SK-N-SH (cell line): Measurements from ENCODE around the gene APBA2. TPM values are rescaled to one million over a fixed set of nuclear protein-coding genes. Genes with fewer than 3 reads are reported as not detected.

Experiments used
- CTCF ChIA-PET: fragments of 300-600, 350-600 bp; formaldehyde crosslinking; extraction: SDS; loops from one replicate; lab custom pipeline; 2021; lab: Yijun Ruan, JAX
- POLR2A ChIA-PET: fragments of 350-600 bp; sonication (Branson Sonifier 250); formaldehyde crosslinking; extraction: SDS; loops from one replicate; lab custom pipeline; 2020; ENCODE audit warnings: antibody characterized with exemption, inconsistent platforms; lab: Yijun Ruan, JAX
- DNase-seq: peaks from one replicate; pipeline ENCODE4 v3.0.0; 2012
- H2AFZ ChIP-seq: fragments of 200-600 bp; sonication (generic); 2 replicates; pipeline ENCODE4 v1.8.1; 2016; ENCODE audit warnings: antibody characterized with exemption, mild to moderate bottlenecking, low read depth
- H3F3A ChIP-seq: fragments of 200-600 bp; sonication (generic); replicated peaks from 2 replicates; pipeline ENCODE3; 2016; ENCODE audit warnings: antibody characterized with exemption, mild to moderate bottlenecking; ENCODE audit not compliant: insufficient read depth
- H3K27ac ChIP-seq, 2 experiments: fragments of 200-500 bp in 1 of 2; fragments of 200-600 bp in 1 of 2; sonication (Bioruptor generic) in 1 of 2; sonication (generic), shearing (Covaris generic) in 1 of 2; 2 replicates each; pipeline versions ENCODE4 v1.5.1 to v1.6.1; 2014 to 2016; ENCODE audit warnings: low read depth in 2 of 2, inconsistent platforms in 1 of 2, low read length in 1 of 2, mild to moderate bottlenecking in 1 of 2, mixed read lengths in 1 of 2
- H3K27me3 ChIP-seq: fragments of 200-600 bp; sonication (generic), shearing (Covaris generic); 2 replicates; pipeline ENCODE4 v1.6.1; 2016; ENCODE audit warnings: mixed run types; ENCODE audit not compliant: insufficient read depth
- H3K36me3 ChIP-seq, 2 experiments: fragments of 200-500 bp in 1 of 2; fragments of 200-600 bp in 1 of 2; sonication (Bioruptor generic) in 1 of 2; sonication (generic) in 1 of 2; replicated peaks in 1 of 2; 2 replicates each; pipeline versions ENCODE3 to v1.5.1; 2014 to 2016; ENCODE audit warnings: low read length in 1 of 2, mild to moderate bottlenecking in 1 of 2; ENCODE audit not compliant: insufficient read depth in 2 of 2, control insufficient read depth in 1 of 2
- H3K4me1 ChIP-seq, 2 experiments: fragments of 200-500 bp in 1 of 2; fragments of 200-600 bp in 1 of 2; sonication (Bioruptor generic) in 1 of 2; sonication (generic), shearing (Covaris generic) in 1 of 2; 2 replicates each; pipeline versions ENCODE4 v1.5.1 to v1.6.1; 2014 to 2016; ENCODE audit warnings: low read depth in 1 of 2, low read length in 1 of 2, mixed run types in 1 of 2; ENCODE audit not compliant: insufficient read depth in 2 of 2, control insufficient read depth in 1 of 2
- H3K4me2 ChIP-seq: fragments of 200-600 bp; sonication (generic), shearing (Covaris generic); 2 replicates; pipeline ENCODE4 v1.6.1; 2017; ENCODE audit warnings: mixed run types
- H3K4me3 ChIP-seq, 2 experiments: fragments of 200-500 bp in 1 of 2; fragments of 200-600 bp in 1 of 2; sonication (Bioruptor generic) in 1 of 2; sonication (generic), shearing (Covaris generic) in 1 of 2; 2 replicates each; pipeline versions ENCODE4 v1.5.1 to v1.8.1; 2014 to 2016; ENCODE audit warnings: low read depth in 2 of 2, inconsistent platforms in 1 of 2, low read length in 1 of 2, mild to moderate bottlenecking in 1 of 2, mixed read lengths in 1 of 2, moderate library complexity in 1 of 2
- H3K79me2 ChIP-seq: fragments of 200-600 bp; sonication (generic); 2 replicates; pipeline ENCODE4 v1.8.1; 2017; ENCODE audit warnings: mild to moderate bottlenecking; ENCODE audit not compliant: insufficient read depth
- H3K9ac ChIP-seq: fragments of 200-600 bp; sonication (generic); 2 replicates; pipeline ENCODE4 v1.6.1; 2017; ENCODE audit warnings: mixed run types
- H3K9me2 ChIP-seq: fragments of 200-600 bp; sonication (generic); 2 replicates; pipeline ENCODE4 v1.6.1; 2017; ENCODE audit warnings: mixed run types
- H3K9me3 ChIP-seq: fragments of 200-600 bp; sonication (generic); 2 replicates; pipeline ENCODE4 v1.6.1; 2017; ENCODE audit warnings: mixed run types, mild to moderate bottlenecking, moderate library complexity
- H4K20me1 ChIP-seq: fragments of 200-600 bp; sonication (generic); 2 replicates; pipeline ENCODE4 v1.6.1; 2017; ENCODE audit warnings: mild to moderate bottlenecking, mixed run types; ENCODE audit not compliant: insufficient read depth
- EZH2phosphoT487 ChIP-seq: fragments of 200-600 bp; sonication (generic); IDR thresholded peaks from 2 replicates; pipeline ENCODE4 v1.6.1; 2017; ENCODE audit warnings: low read depth, mixed run types, mild to moderate bottlenecking, antibody characterized with exemption, moderate library complexity, borderline replicate concordance
- GABPA ChIP-seq: IDR thresholded peaks from 2 replicates; pipeline ENCODE4 v1.4.0; 2012; ENCODE audit warnings: low read depth, mild to moderate bottlenecking
- IRF3 ChIP-seq: fragments of 150-350 bp; IDR thresholded peaks from 2 replicates; pipeline ENCODE4 v1.6.1; 2016; ENCODE audit warnings: mild to moderate bottlenecking, low read depth, low read length
- POLR2AphosphoS5 ChIP-seq: IDR thresholded peaks from 2 replicates; pipeline ENCODE4 v1.6.1; 2012; ENCODE audit warnings: low read depth, low read length
- RAD21 ChIP-seq: IDR thresholded peaks from 2 replicates; pipeline ENCODE4 v1.6.1; 2012; ENCODE audit warnings: mild to moderate bottlenecking, low read length
- SMC3 ChIP-seq: IDR thresholded peaks from 2 replicates; pipeline ENCODE4 v1.6.1; 2012; ENCODE audit warnings: low read depth, low read length, improper control_type of control experiment
- TEAD4 ChIP-seq: IDR thresholded peaks from 2 replicates; pipeline ENCODE4 v1.4.0; 2012; ENCODE audit warnings: mild to moderate bottlenecking, borderline replicate concordance; ENCODE audit not compliant: insufficient read depth
- YY1 ChIP-seq: IDR thresholded peaks from 2 replicates; pipeline ENCODE4 v1.4.0; 2012; ENCODE audit warnings: low read depth, mild to moderate bottlenecking
- WGBS: methylation state at CpG from one replicate; pipeline ENCODE4 v1.1.6; 2017; ENCODE audit warnings: low lambda C conversion rate; 5-methylcytosine and 5-hydroxymethylcytosine counted together
- polyA plus RNA-seq, 3 experiments: library from polyadenylated mRNA; depleted of rRNA; stranded (reverse); fragments of >200 nt; gene quantifications; 2 replicates each; pipeline ENCODE4 v1.2.3, GENCODE V29; 2012
- TF ChIP-seq, protein P1 (sequence below): IDR thresholded peaks from 2 replicates; pipeline ENCODE4 v1.6.1; 2012; ENCODE audit warnings: mild to moderate bottlenecking, low read depth, low read length, moderate library complexity
- TF ChIP-seq, protein P2 (sequence below): IDR thresholded peaks from 2 replicates; pipeline ENCODE4 v1.4.0; 2012; ENCODE audit warnings: low read depth, borderline replicate concordance
- TF ChIP-seq, protein P3 (sequence below): IDR thresholded peaks from 2 replicates; pipeline ENCODE4 v1.4.0; 2012; ENCODE audit warnings: low read depth

The APBA2 gene
- polyA plus RNA-seq, 1 of the 3 experiments (the other 2 are of a cell fraction) = 12.7 TPM

GRCh38 chr15:29116970-29117700 is 231.4 kb downstream of the APBA2 start:
- ChIA-PET POLR2A (no interaction called here), CTCF (interaction anchor here (0.9 to 5.3 kb wide), 4 partner anchors 14 to 18 kb away, joined by 3 to 45 read pairs (median 6); no protein-coding TSS in a partner anchor)
- no peak overlapping the region for H3K4me3 ChIP-seq
- no peak overlapping the region for H3K9ac ChIP-seq
- H3K4me2 ChIP-seq = no peak overlapping the region
- no peak for DNase-seq
- H3K9me3 ChIP-seq = no peaks in the 10 kb centered on the region
- 86% methylated on average over 17 of the region's 32 CpGs for WGBS
- no peaks in the 10 kb centered on the region for H4K20me1 ChIP-seq
- H3F3A ChIP-seq = no peaks in the 10 kb centered on the region
- H3K9me2 ChIP-seq = no peaks in the 10 kb centered on the region
- H3K79me2 ChIP-seq = no peaks in the 10 kb centered on the region
- TF ChIP-seq IRF3 = no peak
- H2AFZ ChIP-seq = no peak overlapping the region
- no peaks in the 10 kb centered on the region for H3K36me3 ChIP-seq
- H3K4me1 ChIP-seq = peaks cover 0 to 4% of the 10 kb centered on the region in 2 experiments; a peak in 1 of 4 replicates
- H3K27ac ChIP-seq = no peak overlapping the region
- H3K27me3 ChIP-seq = no peaks in the 10 kb centered on the region

GRCh38 chr15:29117778-29118177 is 232.0 kb downstream of the APBA2 start:
- Histone ChIP-seq H3K4me2 (no peak overlapping the region), H3K9me3 (no peaks in the 10 kb centered on the region), H4K20me1 (no peaks in the 10 kb centered on the region), H3K4me3 (no peak overlapping the region), H3K79me2 (no peaks in the 10 kb centered on the region), H3K27me3 (no peaks in the 10 kb centered on the region), H2AFZ (no peak overlapping the region), H3K36me3 (no peaks in the 10 kb centered on the region), H3K27ac (no peak overlapping the region), H3K4me1 (peaks cover 0 to 4% of the 10 kb centered on the region in 2 experiments; a peak in 1 of 4 replicates), H3F3A (no peaks in the 10 kb centered on the region), H3K9me2 (no peaks in the 10 kb centered on the region), H3K9ac (no peak overlapping the region)
- POLR2A ChIA-PET = no interaction called here
- TF ChIP-seq, protein P1, sequence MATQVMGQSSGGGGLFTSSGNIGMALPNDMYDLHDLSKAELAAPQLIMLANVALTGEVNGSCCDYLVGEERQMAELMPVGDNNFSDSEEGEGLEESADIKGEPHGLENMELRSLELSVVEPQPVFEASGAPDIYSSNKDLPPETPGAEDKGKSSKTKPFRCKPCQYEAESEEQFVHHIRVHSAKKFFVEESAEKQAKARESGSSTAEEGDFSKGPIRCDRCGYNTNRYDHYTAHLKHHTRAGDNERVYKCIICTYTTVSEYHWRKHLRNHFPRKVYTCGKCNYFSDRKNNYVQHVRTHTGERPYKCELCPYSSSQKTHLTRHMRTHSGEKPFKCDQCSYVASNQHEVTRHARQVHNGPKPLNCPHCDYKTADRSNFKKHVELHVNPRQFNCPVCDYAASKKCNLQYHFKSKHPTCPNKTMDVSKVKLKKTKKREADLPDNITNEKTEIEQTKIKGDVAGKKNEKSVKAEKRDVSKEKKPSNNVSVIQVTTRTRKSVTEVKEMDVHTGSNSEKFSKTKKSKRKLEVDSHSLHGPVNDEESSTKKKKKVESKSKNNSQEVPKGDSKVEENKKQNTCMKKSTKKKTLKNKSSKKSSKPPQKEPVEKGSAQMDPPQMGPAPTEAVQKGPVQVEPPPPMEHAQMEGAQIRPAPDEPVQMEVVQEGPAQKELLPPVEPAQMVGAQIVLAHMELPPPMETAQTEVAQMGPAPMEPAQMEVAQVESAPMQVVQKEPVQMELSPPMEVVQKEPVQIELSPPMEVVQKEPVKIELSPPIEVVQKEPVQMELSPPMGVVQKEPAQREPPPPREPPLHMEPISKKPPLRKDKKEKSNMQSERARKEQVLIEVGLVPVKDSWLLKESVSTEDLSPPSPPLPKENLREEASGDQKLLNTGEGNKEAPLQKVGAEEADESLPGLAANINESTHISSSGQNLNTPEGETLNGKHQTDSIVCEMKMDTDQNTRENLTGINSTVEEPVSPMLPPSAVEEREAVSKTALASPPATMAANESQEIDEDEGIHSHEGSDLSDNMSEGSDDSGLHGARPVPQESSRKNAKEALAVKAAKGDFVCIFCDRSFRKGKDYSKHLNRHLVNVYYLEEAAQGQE = no peak
- no peak for TF ChIP-seq TEAD4
- no peak for TF ChIP-seq POLR2AphosphoS5
- no peak for TF ChIP-seq GABPA
- TF ChIP-seq EZH2phosphoT487 = no peak
- no peak for TF ChIP-seq YY1
- no peak for TF ChIP-seq RAD21
- TF ChIP-seq, protein P2, sequence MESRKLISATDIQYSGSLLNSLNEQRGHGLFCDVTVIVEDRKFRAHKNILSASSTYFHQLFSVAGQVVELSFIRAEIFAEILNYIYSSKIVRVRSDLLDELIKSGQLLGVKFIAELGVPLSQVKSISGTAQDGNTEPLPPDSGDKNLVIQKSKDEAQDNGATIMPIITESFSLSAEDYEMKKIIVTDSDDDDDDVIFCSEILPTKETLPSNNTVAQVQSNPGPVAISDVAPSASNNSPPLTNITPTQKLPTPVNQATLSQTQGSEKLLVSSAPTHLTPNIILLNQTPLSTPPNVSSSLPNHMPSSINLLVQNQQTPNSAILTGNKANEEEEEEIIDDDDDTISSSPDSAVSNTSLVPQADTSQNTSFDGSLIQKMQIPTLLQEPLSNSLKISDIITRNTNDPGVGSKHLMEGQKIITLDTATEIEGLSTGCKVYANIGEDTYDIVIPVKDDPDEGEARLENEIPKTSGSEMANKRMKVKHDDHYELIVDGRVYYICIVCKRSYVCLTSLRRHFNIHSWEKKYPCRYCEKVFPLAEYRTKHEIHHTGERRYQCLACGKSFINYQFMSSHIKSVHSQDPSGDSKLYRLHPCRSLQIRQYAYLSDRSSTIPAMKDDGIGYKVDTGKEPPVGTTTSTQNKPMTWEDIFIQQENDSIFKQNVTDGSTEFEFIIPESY = no peak
- TF ChIP-seq SMC3 = no peak
- TF ChIP-seq, protein P3, sequence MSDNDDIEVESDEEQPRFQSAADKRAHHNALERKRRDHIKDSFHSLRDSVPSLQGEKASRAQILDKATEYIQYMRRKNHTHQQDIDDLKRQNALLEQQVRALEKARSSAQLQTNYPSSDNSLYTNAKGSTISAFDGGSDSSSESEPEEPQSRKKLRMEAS = no peak
- 80% methylated on average over 20 of the region's 20 CpGs for WGBS
- DNase-seq = no peak
- CTCF ChIA-PET = interaction anchor here (0.9 to 2.1 kb wide), 5 partner anchors 13 to 244 kb away, joined by 3 to 8 read pairs (median 6); no protein-coding TSS in a partner anchor
